ENCODE measurements around the gene CPT2.

GRCh38 chr1:53156783-53157182 is 39.8 kb upstream of the CPT2 start:
- no peak for TF ChIP-seq POLR2AphosphoS5 (IDR thresholded peaks at IDR 0.05; ENCODE audit: low read depth, low read length)
- TF ChIP-seq POLR2A (IDR thresholded peaks at IDR 0.05; ENCODE audit: low read depth, low read length): no peak
- TF ChIP-seq POU2F2 (IDR thresholded peaks at IDR 0.05; ENCODE audit: low read depth, low read length): no peak

Measured in GM12891 (cell line).